GM12865 (cell line): ENCODE data around the gene SLC46A2.

ENCODE experiments used
- DNase-seq: peaks from one replicate; pipeline ENCODE4 v3.0.0; 2010; ENCODE audit warnings: low read depth
- H3K4me3 ChIP-seq: 2 replicates; pipeline ENCODE4 v1.5.1; 2011; ENCODE audit warnings: mild to moderate bottlenecking, low read depth, low read length, control low read depth
- TF ChIP-seq, protein P1 (sequence below): IDR thresholded peaks from 2 replicates; pipeline ENCODE4 v1.5.1; 2011; ENCODE audit warnings: low read length, control low read depth, low read depth, inconsistent platforms; ENCODE audit not compliant: insufficient read depth; ENCODE audit errors: missing control alignments

Gene SLC46A2

GRCh38 chr9:112856843-112857242 is 33.8 kb downstream of the SLC46A2 start:
- TF ChIP-seq, protein P1, sequence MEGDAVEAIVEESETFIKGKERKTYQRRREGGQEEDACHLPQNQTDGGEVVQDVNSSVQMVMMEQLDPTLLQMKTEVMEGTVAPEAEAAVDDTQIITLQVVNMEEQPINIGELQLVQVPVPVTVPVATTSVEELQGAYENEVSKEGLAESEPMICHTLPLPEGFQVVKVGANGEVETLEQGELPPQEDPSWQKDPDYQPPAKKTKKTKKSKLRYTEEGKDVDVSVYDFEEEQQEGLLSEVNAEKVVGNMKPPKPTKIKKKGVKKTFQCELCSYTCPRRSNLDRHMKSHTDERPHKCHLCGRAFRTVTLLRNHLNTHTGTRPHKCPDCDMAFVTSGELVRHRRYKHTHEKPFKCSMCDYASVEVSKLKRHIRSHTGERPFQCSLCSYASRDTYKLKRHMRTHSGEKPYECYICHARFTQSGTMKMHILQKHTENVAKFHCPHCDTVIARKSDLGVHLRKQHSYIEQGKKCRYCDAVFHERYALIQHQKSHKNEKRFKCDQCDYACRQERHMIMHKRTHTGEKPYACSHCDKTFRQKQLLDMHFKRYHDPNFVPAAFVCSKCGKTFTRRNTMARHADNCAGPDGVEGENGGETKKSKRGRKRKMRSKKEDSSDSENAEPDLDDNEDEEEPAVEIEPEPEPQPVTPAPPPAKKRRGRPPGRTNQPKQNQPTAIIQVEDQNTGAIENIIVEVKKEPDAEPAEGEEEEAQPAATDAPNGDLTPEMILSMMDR = no peak
- no peak for DNase-seq
- H3K4me3 ChIP-seq = no peak overlapping the region

DNA sequence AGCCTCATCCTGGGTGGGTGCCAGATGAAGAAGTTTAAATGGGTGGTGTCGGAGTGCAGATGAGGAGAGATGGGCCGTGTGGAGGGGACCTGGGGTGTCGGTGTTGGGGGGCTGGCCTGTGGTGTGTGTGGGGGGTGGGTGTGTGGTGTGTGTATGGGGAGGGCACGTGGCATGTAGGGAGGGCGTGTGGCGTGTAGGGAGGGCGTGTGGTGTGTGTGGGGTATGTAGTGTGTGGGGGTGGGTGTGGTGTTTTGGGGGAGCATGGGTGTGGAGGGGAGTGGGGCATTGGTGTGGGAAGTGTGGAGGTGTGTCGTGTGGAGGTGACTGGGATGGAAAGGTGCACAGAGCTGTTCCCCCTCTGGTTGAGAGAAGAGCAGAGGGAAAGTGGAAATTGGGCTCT is 34.5 kb downstream of the SLC46A2 start:
- TF ChIP-seq, protein P1 = no peak
- no peak for DNase-seq
- no peak overlapping the region for H3K4me3 ChIP-seq

DNA sequence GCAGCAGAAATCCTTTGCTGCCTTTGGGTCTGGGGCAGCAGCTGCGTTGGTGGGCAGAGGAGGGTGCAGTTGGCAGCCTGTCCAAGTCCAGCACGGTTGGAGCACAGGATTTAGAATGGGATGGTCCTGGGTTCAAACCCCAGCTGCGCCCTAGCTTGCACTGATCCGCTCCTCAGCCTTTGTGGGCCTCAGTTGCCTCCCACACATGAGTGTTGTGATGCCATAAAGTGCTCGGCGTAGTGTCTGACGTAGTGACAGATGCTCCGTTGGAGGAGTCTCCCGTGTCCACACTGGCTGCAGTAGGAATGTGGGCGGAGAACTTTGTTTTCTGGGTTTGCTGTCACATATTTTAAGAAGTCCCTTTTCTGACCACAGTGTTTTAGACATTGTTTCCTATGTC is 36.0 kb downstream of the SLC46A2 start:
- no peak for DNase-seq
- no peak overlapping the region for H3K4me3 ChIP-seq

GRCh38 chr9:112853882-112854585 is 36.6 kb downstream of the SLC46A2 start:
- no peak overlapping the region for H3K4me3 ChIP-seq
- DNase-seq = no peak
- TF ChIP-seq, protein P1 = no peak

More for the DNA sequence above, 36.0 kb downstream of the SLC46A2 start:
- TF ChIP-seq, protein P1 = no peak

DNA sequence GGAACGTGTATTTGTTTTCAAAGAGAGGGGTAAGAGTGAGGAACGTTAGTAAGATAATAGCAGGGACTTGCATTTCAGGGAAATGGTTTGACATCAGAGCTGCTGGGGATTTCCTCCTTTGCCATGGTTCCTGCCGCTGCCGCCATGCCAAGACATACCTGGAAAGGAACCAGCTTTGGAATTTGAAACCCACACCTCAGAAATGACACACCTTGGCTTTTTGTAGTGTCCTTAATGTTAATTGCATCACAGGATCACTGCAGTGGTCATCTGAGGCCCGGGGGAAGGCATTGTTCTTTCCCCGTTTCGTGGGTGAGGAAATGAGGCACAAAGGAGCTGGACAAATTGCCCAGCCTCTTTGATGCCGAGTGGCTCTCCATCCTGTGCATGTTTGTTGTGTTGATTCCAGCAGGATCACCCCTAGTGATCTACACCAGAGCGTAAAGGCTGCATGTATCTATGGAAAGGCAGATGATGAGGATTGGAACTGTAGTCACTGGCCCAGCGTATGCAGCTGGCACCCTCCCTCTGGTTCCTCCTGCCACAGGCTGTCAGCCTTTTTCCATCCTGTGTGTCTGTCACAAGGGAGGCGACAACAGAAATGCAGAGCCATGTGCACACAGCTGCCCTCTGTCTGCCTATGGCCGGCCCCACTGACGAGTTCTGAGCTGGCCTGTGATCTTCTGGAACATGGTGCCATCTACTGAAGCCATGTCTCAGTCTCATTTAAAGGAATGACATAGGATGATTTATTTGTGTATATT is 37.8 kb downstream of the SLC46A2 start:
- TF ChIP-seq, protein P1 = no peak
- DNase-seq = no peak

DNA sequence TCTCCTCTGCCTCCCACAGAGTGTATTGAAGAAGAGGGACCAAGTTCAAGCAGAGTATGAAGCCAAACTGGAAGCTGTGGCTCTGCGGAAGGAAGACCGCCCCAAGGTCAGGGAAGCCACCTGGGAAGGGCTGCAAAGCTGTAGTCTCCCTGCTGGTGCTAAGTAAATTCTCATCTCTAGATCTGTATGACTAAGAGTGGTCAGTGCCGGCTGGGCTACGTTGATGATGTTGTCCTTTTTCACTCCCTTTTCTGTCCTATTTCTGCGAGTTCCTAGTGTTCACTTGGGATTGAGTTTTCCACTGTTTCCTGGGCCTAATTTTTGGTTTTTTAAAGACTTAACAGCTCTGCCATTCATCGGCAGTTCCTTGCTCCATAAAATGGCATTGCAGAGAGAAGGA is 39.8 kb downstream of the SLC46A2 start:
- DNase-seq = no peak
- TF ChIP-seq, protein P1 = no peak
- H3K4me3 ChIP-seq = no peak overlapping the region

More for the DNA sequence above, 37.8 kb downstream of the SLC46A2 start:
- no peak overlapping the region for H3K4me3 ChIP-seq
